Activated CD4-positive, alpha-beta T cell treated with anti-CD3 and anti-CD28 coated beads, Interleukin-2, Interleukin-4, amounts not matched to agents 100 ng/mL and 50 ng/mL, durations not matched to agents 16 hours and 8 hours (primary cell): ENCODE data around the gene SMIM13.
"Not testable (repeated sequence)": the region's sequence is repeated elsewhere in the genome, so short reads cannot be mapped to it uniquely, and the experiment has no call there.

Source experiments
- DNase-seq: peaks from one replicate; pipeline ENCODE4 v3.0.0-alpha.2; 2020; ENCODE audit warnings: low spot score

The SMIM13 gene

GRCh38 chr6:11083956-11084355 lies 9.7 kb upstream of the SMIM13 start:
- DNase-seq, result no peak

- DNase-seq, result no peak
These were observed 7.7 kb upstream of the SMIM13 start for GRCh38 chr6:11085758-11086435.

- not testable (repeated sequence) for DNase-seq
These were observed 6.4 kb upstream of the SMIM13 start for GRCh38 chr6:11087141-11087812.

GRCh38 chr6:11089695-11090094 lies 3.9 kb upstream of the SMIM13 start:
- no peak for DNase-seq

GRCh38 chr6:11091141-11091540 lies 2.5 kb upstream of the SMIM13 start:
- not testable (repeated sequence) for DNase-seq

- peak; percentile 45 for DNase-seq
These were observed 812 bp upstream of the SMIM13 start for GRCh38 chr6:11092668-11093375.

- no peak for DNase-seq
These were observed 333 bp upstream of the SMIM13 start for GRCh38 chr6:11093376-11093625.

GRCh38 chr6:11094411-11094851 lies 797 bp downstream of the SMIM13 start:
- peak; percentile 66 for DNase-seq

GRCh38 chr6:11094941-11095340 lies 1.3 kb downstream of the SMIM13 start:
- no peak for DNase-seq

- peak; percentile 35 for DNase-seq
These were observed 2.5 kb downstream of the SMIM13 start for GRCh38 chr6:11096109-11096508.

- DNase-seq, result no peak
These were observed 3.8 kb downstream of the SMIM13 start for GRCh38 chr6:11097476-11097875.

GRCh38 chr6:11098004-11098403 lies 4.4 kb downstream of the SMIM13 start:
- DNase-seq, result no peak

- DNase-seq, result no peak
These were observed 7.8 kb downstream of the SMIM13 start for GRCh38 chr6:11101417-11101816.

GRCh38 chr6:11103065-11103464 lies 9.4 kb downstream of the SMIM13 start:
- DNase-seq, result no peak

GRCh38 chr6:11108726-11109125 lies 15.1 kb downstream of the SMIM13 start:
- no peak for DNase-seq

- DNase-seq, result no peak
These were observed 17.5 kb downstream of the SMIM13 start, which contains the start of gene ERVFRD-1 for GRCh38 chr6:11110921-11111768. ERVFRD-1 (minus strand) TSS chr6:11111725; CDS start chr6:11105310, 6,415 bp downstream.

- DNase-seq, result no peak
These were observed 18.3 kb downstream of the SMIM13 start for GRCh38 chr6:11111769-11112437.

GRCh38 chr6:11113038-11113437 lies 19.4 kb downstream of the SMIM13 start:
- no peak for DNase-seq

- not testable (repeated sequence) for DNase-seq
These were observed 22.3 kb downstream of the SMIM13 start for GRCh38 chr6:11115808-11116536.

- DNase-seq, result no peak
These were observed 26.8 kb downstream of the SMIM13 start for GRCh38 chr6:11120271-11121005.
